ENCODE data around the gene NCBP3. TPM values are rescaled to one million over a fixed set of nuclear protein-coding genes. Genes with fewer than 3 reads are reported as not detected.

Gene NCBP3
- total RNA-seq, 1 experiment from 2014 or later, result 17.0 TPM

DNA sequence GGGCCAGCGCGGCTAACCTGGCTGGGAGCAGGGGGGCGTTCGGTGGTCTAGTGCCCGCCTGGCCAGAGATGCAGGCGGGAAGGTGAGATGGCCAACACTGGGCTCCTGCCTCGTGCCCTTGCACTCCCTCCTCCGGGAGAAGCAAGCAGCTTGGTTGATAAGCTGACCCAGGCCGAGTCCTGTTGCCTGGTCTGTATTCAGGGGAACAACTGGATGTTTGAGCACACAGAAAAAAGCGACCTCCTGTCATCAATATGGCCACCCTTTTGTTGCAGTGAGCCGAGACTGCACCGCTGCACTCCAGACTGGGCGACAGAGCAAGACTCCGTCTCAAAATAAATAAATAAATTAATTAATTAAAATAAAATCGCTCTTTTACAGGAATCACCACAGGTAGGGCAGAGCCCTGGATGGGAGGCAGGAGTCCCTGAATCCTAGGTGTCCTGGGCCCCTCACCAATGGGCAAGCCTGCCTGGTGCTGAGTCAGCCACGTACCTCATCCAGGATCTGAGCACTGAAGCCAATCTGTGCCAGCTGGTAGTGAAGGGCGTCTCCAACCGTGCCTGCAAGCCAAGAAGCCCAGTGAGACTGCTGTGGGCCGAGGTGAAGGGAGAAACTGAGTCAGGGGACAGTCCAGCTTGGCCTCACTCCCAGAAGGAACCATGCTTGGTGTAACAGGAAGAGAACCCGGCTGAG lies 90.6 kb downstream of the NCBP3 start:
- Histone ChIP-seq H3K4me2 (ENCODE audit: low read depth, low read length, poor library complexity, severe bottlenecking) (no peak overlapping the region), H3K4me3 (ENCODE audit: low read length) (no peak overlapping the region), H3K9me2 (replicated peaks; ENCODE audit: insufficient read depth, low read length) (no peaks in the 10 kb centered on the region), H4K20me1 (ENCODE audit: insufficient read depth, low read depth, low read length) (no peaks in the 10 kb centered on the region), H3K27me3 (ENCODE audit: low read length) (no peaks in the 10 kb centered on the region), H2AFZ (ENCODE audit: low read length) (no peak overlapping the region), H3K9me3 (ENCODE audit: low read length) (no peaks in the 10 kb centered on the region; the same call in 1 of the 2 replicates), H3K9ac (ENCODE audit: low read length) (no peak overlapping the region), H3K4me1 (ENCODE audit: low read length) (no peaks in the 10 kb centered on the region), H3K79me2 (ENCODE audit: low read length) (no peaks in the 10 kb centered on the region), H3K36me3 (ENCODE audit: insufficient read depth, low read length) (no peaks in the 10 kb centered on the region), H3K27ac (ENCODE audit: low read length) (no peak overlapping the region)
- DNase-seq, result no peak

DNA sequence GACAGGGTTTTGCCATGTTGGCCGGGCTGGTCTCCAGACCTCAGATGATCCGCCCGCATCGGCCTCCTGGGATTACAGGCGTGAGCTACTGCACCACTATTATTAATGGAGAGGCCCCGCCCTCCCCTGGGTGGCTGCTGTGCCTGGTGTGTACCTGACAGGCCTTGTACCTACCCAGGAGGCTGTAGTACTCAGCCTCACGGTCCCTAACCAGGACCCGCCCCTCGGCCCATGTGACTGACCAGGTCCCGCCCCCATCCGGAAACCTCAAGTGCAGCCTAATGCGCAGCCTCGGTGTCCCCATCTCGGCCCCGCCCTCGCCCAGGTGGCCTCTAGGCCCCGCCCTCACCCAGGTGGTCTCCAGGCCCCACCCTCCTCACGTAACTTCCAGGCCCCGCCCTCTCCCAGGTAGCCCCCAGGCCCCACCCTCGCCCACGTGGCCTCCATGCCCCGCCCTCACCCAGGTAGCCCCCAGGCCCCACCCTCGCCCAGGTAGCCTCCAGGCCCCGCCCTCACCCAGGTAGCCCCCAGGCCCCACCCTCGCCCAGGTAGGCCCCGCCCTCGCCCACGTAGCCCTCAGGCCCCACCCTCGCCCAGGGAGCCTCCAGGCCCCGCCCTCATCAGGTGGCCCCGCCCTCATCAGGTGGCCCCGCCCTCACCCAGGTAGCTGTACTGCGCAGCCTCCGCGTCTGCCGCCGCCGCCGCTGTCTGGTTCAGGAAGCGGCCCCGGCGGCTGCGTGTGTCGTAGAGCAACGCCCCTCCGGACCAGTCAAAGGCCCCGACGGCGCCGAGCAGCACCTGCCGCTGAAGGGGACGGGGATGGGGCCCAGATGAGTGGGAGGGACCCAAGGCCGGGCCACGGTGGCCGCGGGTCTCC lies 91.3 kb downstream of the NCBP3 start:
- no peak overlapping the region for H2AFZ ChIP-seq (ENCODE audit: low read length)
- H3K27me3 ChIP-seq (ENCODE audit: low read length), result no peaks in the 10 kb centered on the region
- H3K4me1 ChIP-seq (ENCODE audit: low read length), result no peaks in the 10 kb centered on the region
- H3K4me3 ChIP-seq (ENCODE audit: low read length), result no peak overlapping the region
- H3K27ac ChIP-seq (ENCODE audit: low read length), result no peak overlapping the region
- H3K9me3 ChIP-seq (ENCODE audit: low read length), result no peaks in the 10 kb centered on the region; the same call in 1 of the 2 replicates
- no peaks in the 10 kb centered on the region for H3K79me2 ChIP-seq (ENCODE audit: low read length)
- no peak overlapping the region for H3K9ac ChIP-seq (ENCODE audit: low read length)
- H4K20me1 ChIP-seq (ENCODE audit: insufficient read depth, low read depth, low read length), result no peaks in the 10 kb centered on the region
- no peaks in the 10 kb centered on the region for H3K9me2 ChIP-seq (replicated peaks; ENCODE audit: insufficient read depth, low read length)
- DNase-seq, result no peak
- H3K36me3 ChIP-seq (ENCODE audit: insufficient read depth, low read length), result no peaks in the 10 kb centered on the region
- no peak overlapping the region for H3K4me2 ChIP-seq (ENCODE audit: low read depth, low read length, poor library complexity, severe bottlenecking)

DNA sequence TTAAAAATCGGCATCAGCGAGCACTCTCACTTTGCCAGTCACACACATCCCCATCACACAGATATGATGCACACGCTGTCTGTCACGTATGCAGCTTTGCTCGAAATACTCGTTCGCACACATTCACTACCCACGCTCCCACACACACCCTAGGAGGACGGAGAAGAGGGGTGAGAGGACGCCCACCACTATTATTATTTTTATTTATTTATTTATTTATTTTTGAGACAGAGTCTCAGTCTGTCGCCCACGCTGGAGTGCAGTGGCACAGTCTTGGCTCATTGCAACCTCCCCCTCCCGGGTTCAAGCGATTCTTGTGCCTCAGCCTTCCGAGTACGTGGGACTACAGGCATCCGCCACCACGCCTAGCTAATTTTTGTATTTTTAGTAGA lies 92.0 kb downstream of the NCBP3 start:
- Histone ChIP-seq H3K4me1 (ENCODE audit: low read length) (no peaks in the 10 kb centered on the region), H3K27me3 (ENCODE audit: low read length) (no peaks in the 10 kb centered on the region), H3K9me3 (ENCODE audit: low read length) (no peaks in the 10 kb centered on the region), H3K9me2 (replicated peaks; ENCODE audit: insufficient read depth, low read length) (no peaks in the 10 kb centered on the region), H3K27ac (ENCODE audit: low read length) (no peak overlapping the region), H2AFZ (ENCODE audit: low read length) (no peak overlapping the region), H3K4me2 (ENCODE audit: low read depth, low read length, poor library complexity, severe bottlenecking) (no peak overlapping the region), H3K36me3 (ENCODE audit: insufficient read depth, low read length) (no peaks in the 10 kb centered on the region), H4K20me1 (ENCODE audit: insufficient read depth, low read depth, low read length) (no peaks in the 10 kb centered on the region), H3K79me2 (ENCODE audit: low read length) (no peaks in the 10 kb centered on the region), H3K9ac (ENCODE audit: low read length) (no peak overlapping the region), H3K4me3 (ENCODE audit: low read length) (no peak overlapping the region)
- no peak for DNase-seq

DNA sequence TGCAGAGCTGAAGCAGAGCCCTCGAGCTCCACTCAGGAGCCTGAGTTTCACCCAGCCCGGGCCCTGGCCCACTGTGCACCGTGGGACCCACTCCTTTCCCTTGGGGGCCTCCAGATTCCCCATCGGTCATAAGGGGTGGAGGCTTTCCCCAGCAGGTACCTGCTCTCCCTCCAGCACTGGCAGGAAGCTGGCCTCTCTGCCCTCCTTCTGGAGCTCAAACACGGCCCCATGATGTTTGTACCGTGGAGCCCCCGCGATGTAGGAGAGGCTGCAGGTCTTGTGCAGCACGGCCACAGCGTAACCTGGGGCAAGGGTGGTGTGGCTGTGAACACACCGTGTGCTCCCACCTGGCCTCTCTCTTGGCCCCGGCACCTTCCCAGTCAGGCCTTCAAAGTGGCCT lies 92.4 kb downstream of the NCBP3 start:
- Histone ChIP-seq H4K20me1 (ENCODE audit: insufficient read depth, low read depth, low read length) (no peaks in the 10 kb centered on the region), H3K9me2 (replicated peaks; ENCODE audit: insufficient read depth, low read length) (no peaks in the 10 kb centered on the region), H3K36me3 (ENCODE audit: insufficient read depth, low read length) (no peaks in the 10 kb centered on the region), H3K27me3 (ENCODE audit: low read length) (no peaks in the 10 kb centered on the region), H3K9me3 (ENCODE audit: low read length) (no peaks in the 10 kb centered on the region), H3K4me2 (ENCODE audit: low read depth, low read length, poor library complexity, severe bottlenecking) (no peak overlapping the region), H2AFZ (ENCODE audit: low read length) (no peak overlapping the region), H3K9ac (ENCODE audit: low read length) (no peak overlapping the region), H3K4me1 (ENCODE audit: low read length) (no peaks in the 10 kb centered on the region), H3K79me2 (ENCODE audit: low read length) (no peaks in the 10 kb centered on the region), H3K27ac (ENCODE audit: low read length) (no peak overlapping the region), H3K4me3 (ENCODE audit: low read length) (no peak overlapping the region)
- DNase-seq, result no peak

Other genes with a start within 250 kb of the NCBP3 start
- 3.3 and 4.3 TPM in 2 replicates for gene TRPV1, start 236.8 kb downstream of the NCBP3 start, total RNA-seq (2014; rRNA removed; shearing (Covaris generic); ENCODE audit: low replicate concordance)
- 5.4 and 11.6 TPM in 2 replicates for gene SHPK, start 210.0 kb downstream of the NCBP3 start, total RNA-seq (2014; rRNA removed; shearing (Covaris generic); ENCODE audit: low replicate concordance)
- gene CTNS, start 209.5 kb downstream of the NCBP3 start, total RNA-seq (2014; rRNA removed; shearing (Covaris generic); ENCODE audit: low replicate concordance), result 21.1 and 27.3 TPM in 2 replicates
- gene TAX1BP3, start 177.7 kb downstream of the NCBP3 start, total RNA-seq (2014; rRNA removed; shearing (Covaris generic); ENCODE audit: low replicate concordance), result 31.5 and 39.5 TPM in 2 replicates
- gene EMC6, start 177.4 kb downstream of the NCBP3 start, total RNA-seq (2014; rRNA removed; shearing (Covaris generic); ENCODE audit: low replicate concordance), result 21.0 and 34.2 TPM in 2 replicates
- gene P2RX5, start 150.1 kb downstream of the NCBP3 start, total RNA-seq (2014; rRNA removed; shearing (Covaris generic); ENCODE audit: low replicate concordance), result 60.4 and 86.1 TPM in 2 replicates
- 17.5 and 20.3 TPM in 2 replicates for gene HASPIN, start 122.3 kb downstream of the NCBP3 start, total RNA-seq (2014; rRNA removed; shearing (Covaris generic); ENCODE audit: low replicate concordance)
- gene ITGAE, start 45.1 kb downstream of the NCBP3 start, total RNA-seq (2014; rRNA removed; shearing (Covaris generic); ENCODE audit: low replicate concordance), result 20.6 and 51.3 TPM in 2 replicates
- gene CAMKK1, start 46.8 kb upstream of the NCBP3 start, total RNA-seq (2014; rRNA removed; shearing (Covaris generic); ENCODE audit: low replicate concordance), result 0.07 and 0.58 TPM in 2 replicates
- not detected in 2 replicates for gene P2RX1, start 70.2 kb upstream of the NCBP3 start, total RNA-seq (2014; rRNA removed; shearing (Covaris generic); ENCODE audit: low replicate concordance)
- gene ATP2A3, start 118.2 kb upstream of the NCBP3 start, total RNA-seq (2014; rRNA removed; shearing (Covaris generic); ENCODE audit: low replicate concordance), result 101 and 204 TPM in 2 replicates

Data from Karpas-422 (cell line).